Measurements from ENCODE around the gene HILPDA. TPM values are rescaled to one million over a fixed set of nuclear protein-coding genes. Genes with fewer than 3 reads are reported as not detected.

HILPDA gene
- polyA plus RNA-seq (2012; ENCODE audit: insufficient read depth, insufficient read length, low read depth) = 13.2 TPM

- Histone ChIP-seq H3K9me3 (no peaks in the 10 kb centered on the region), H3K36me3 (peaks cover 7% of the 10 kb centered on the region), H3K27me3 (no peaks in the 10 kb centered on the region), H3K4me3 (ENCODE audit: low read depth, low read length) (peak within 1 kb of the TSS; percentile 91), H3K4me1 (peaks cover 16% of the 10 kb centered on the region)
- no peak for TF ChIP-seq CTCF (IDR thresholded peaks at IDR 0.05; ENCODE audit: low read depth, low read length)
- DNase-seq = peak; percentile 94
These were observed at the start of gene HILPDA for GRCh38 chr7:128455543-128456254. HILPDA (plus strand) TSS chr7:128455878; CDS start chr7:128457269, 1,391 bp downstream.

- Histone ChIP-seq H3K27me3 (peaks cover 6% of the 10 kb centered on the region; the same call in 1 of the 2 replicates), H3K4me1 (peaks cover 24% of the 10 kb centered on the region), H3K4me3 (ENCODE audit: low read depth, low read length) (no peak overlapping the region; the same call in 1 of the 2 replicates), H3K9me3 (no peaks in the 10 kb centered on the region), H3K36me3 (peaks cover 22% of the 10 kb centered on the region)
- TF ChIP-seq CTCF (IDR thresholded peaks at IDR 0.05; ENCODE audit: low read depth, low read length) = no peak
- DNase-seq = no peak
These were observed 49.1 kb upstream of the HILPDA start for GRCh38 chr7:128406314-128407232.

- DNase-seq = no peak
- Histone ChIP-seq H3K4me1 (peaks cover 24% of the 10 kb centered on the region), H3K4me3 (ENCODE audit: low read depth, low read length) (no peak overlapping the region), H3K27me3 (peaks cover 6% of the 10 kb centered on the region; the same call in 1 of the 2 replicates), H3K9me3 (no peaks in the 10 kb centered on the region), H3K36me3 (peaks cover 19% of the 10 kb centered on the region)
- no peak for TF ChIP-seq CTCF (IDR thresholded peaks at IDR 0.05; ENCODE audit: low read depth, low read length)
These were observed 48.5 kb upstream of the HILPDA start for GRCh38 chr7:128407233-128407589.

GRCh38 chr7:128407751-128408708, 47.6 kb upstream of the HILPDA start:
- peaks cover 24% of the 10 kb centered on the region for H3K4me1 ChIP-seq
- no peaks in the 10 kb centered on the region for H3K9me3 ChIP-seq
- no peak for TF ChIP-seq CTCF (IDR thresholded peaks at IDR 0.05; ENCODE audit: low read depth, low read length)
- peak overlapping the region; percentile 66 for H3K4me3 ChIP-seq (ENCODE audit: low read depth, low read length)
- peaks cover 6% of the 10 kb centered on the region for H3K27me3 ChIP-seq
- DNase-seq = no peak
- H3K36me3 ChIP-seq = peaks cover 11% of the 10 kb centered on the region

- Histone ChIP-seq H3K27me3 (peaks cover 14% of the 10 kb centered on the region), H3K9me3 (no peaks in the 10 kb centered on the region), H3K4me3 (ENCODE audit: low read depth, low read length) (peak overlapping the region; percentile 66), H3K36me3 (peaks cover 4% of the 10 kb centered on the region), H3K4me1 (peaks cover 21% of the 10 kb centered on the region)
- no peak for DNase-seq
- TF ChIP-seq CTCF (IDR thresholded peaks at IDR 0.05; ENCODE audit: low read depth, low read length) = no peak
These were observed 46.7 kb upstream of the HILPDA start for GRCh38 chr7:128408709-128409595.

Measured in BE2C (cell line).